SK-N-MC (cell line): ENCODE data around the gene RAI14.

Source experiments
- EZH2 ChIP-seq: fragments of 200-600 bp; sonication (generic); IDR thresholded peaks from one replicate; pipeline ENCODE4 v1.6.1; 2017; ENCODE audit warnings: antibody characterized with exemption
- FOXP2 ChIP-seq: optimal IDR thresholded peaks from 2 replicates; pipeline ENCODE3; 2011; ENCODE audit warnings: mild to moderate bottlenecking, moderate library complexity; ENCODE audit not compliant: insufficient read depth; ENCODE audit errors: extremely low read length, control extremely low read depth
- POLR2AphosphoS5 ChIP-seq: IDR thresholded peaks from 2 replicates; pipeline ENCODE4 v1.6.1; 2012; ENCODE audit warnings: mild to moderate bottlenecking, low read depth, low read length, borderline replicate concordance

DNA sequence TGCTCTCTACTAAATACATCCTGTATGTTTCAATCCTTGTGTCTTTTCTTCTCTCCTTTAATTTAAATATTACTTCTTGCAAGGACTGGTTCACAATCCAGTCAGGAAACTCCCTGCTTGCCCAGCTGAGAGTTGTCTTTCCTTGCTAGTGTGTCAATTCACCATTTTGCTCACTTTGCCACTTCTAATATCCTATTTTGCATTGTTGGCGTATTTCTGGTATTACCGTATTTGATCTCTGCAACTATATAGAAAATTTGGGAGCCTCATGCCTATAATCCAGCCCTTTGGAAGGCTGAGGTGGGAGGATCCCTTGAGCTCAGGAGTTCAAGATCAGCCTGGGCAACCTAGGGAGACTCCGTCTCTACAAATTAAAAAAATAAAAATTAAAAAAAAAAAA lies 92.3 kb downstream of the RAI14 start:
- no peak for TF ChIP-seq EZH2
- no peak for TF ChIP-seq POLR2AphosphoS5
- TF ChIP-seq FOXP2, result no peak
